Mucosa of descending colon (tissue), 3 donors: Measurements from ENCODE around the gene TGFBR3. TPM values are rescaled to one million over a fixed set of nuclear protein-coding genes. Genes with fewer than 3 reads are reported as not detected.

ENCODE experiments used
- ATAC-seq: fragments of 200-7000 bp; cut with Tn5 transposase; one replicate; pipeline ENCODE4 v1.9.1; 2020; ENCODE audit warnings: mild to moderate bottlenecking, moderate library complexity
- DNase-seq, 3 donors: peaks; one replicate each; pipeline ENCODE4 v3.0.0-alpha.2; 2020
- H3K36me3 ChIP-seq: fragments of 200-600 bp; one replicate; pipeline ENCODE4 v1.8.0; 2021; ENCODE audit warnings: low read depth, mild to moderate bottlenecking
- H3K4me1 ChIP-seq: fragments of 200-600 bp; one replicate; pipeline ENCODE4 v1.8.0; 2021; ENCODE audit warnings: low read depth, mild to moderate bottlenecking
- H3K4me3 ChIP-seq: fragments of 200-600 bp; one replicate; pipeline ENCODE4 v1.8.0; 2021; ENCODE audit warnings: mild to moderate bottlenecking
- H3K9me3 ChIP-seq: fragments of 200-600 bp; one replicate; pipeline ENCODE4 v1.8.0; 2021; ENCODE audit warnings: mild to moderate bottlenecking
- intact Hi-C, 2 donors: fragments of 100-400 bp; cut with DNase I in 1 of 2; cut with micrococcal nuclease in 1 of 2; formaldehyde crosslinking; loops; one replicate each; pipeline versions ENCODE4 v1.11.0 to v1.11.1; 2022; cut with DNase I, micrococcal nuclease
- total RNA-seq, 3 donors: library from RNA; stranded (reverse); fragmentation: NEBNext Ultra II Directional in 2 of 3; extraction: Animal tissue kit (Norgen Biotek cat#: 25700) in 2 of 3; gene quantifications; one replicate each; pipeline versions ENCODE4 v1.2.1 to v1.2.4, GENCODE V29; 2021 to 2023
- TF ChIP-seq, protein P1 (sequence below): fragments of 200-600 bp; IDR thresholded peaks from one replicate; pipeline ENCODE4 v1.8.0; 2022; ENCODE audit warnings: antibody characterized with exemption, mild to moderate bottlenecking
- donor health status: DM: no; HTN: no; CAD: no; lungs with moderate emphysema.
- donor health status: DM: no; HTN: no; CAD: no.
- donor health status: DM: no; HTN: yes; CAD: no.

TGFBR3 gene
- total RNA-seq, 3 donors from 2014 or later, result 11.6 to 89.7 (median 21.1) TPM

DNA sequence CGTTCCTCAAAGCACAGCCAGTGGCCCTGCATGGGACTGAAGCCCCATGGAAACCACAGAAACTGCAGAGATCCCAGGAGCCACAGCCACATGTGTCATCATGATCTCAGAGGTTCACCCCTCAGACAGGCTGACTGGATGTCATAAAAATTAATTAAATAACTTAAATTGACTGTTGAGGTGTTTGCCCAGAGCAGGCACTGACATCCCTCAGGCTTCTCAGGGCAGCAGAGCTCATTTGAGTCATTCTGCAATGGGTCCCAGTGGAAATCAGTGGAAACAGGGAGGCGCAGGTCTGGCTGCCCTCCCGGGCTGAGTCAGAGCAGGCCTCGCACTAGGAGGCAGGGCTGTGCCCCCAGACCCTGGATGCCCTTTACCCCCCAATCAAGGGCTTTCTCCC is 250.2 kb downstream of the TGFBR3 start:
- H3K36me3 ChIP-seq, result no peaks in the 10 kb centered on the region
- intact Hi-C loops, result no loop called here
- TF ChIP-seq, protein P1, sequence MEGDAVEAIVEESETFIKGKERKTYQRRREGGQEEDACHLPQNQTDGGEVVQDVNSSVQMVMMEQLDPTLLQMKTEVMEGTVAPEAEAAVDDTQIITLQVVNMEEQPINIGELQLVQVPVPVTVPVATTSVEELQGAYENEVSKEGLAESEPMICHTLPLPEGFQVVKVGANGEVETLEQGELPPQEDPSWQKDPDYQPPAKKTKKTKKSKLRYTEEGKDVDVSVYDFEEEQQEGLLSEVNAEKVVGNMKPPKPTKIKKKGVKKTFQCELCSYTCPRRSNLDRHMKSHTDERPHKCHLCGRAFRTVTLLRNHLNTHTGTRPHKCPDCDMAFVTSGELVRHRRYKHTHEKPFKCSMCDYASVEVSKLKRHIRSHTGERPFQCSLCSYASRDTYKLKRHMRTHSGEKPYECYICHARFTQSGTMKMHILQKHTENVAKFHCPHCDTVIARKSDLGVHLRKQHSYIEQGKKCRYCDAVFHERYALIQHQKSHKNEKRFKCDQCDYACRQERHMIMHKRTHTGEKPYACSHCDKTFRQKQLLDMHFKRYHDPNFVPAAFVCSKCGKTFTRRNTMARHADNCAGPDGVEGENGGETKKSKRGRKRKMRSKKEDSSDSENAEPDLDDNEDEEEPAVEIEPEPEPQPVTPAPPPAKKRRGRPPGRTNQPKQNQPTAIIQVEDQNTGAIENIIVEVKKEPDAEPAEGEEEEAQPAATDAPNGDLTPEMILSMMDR, result no peak
- no peaks in the 10 kb centered on the region for H3K9me3 ChIP-seq
- ATAC-seq (no peak), DNase-seq (no peak)
- no peaks in the 10 kb centered on the region for H3K4me1 ChIP-seq
- no peak overlapping the region for H3K4me3 ChIP-seq

DNA sequence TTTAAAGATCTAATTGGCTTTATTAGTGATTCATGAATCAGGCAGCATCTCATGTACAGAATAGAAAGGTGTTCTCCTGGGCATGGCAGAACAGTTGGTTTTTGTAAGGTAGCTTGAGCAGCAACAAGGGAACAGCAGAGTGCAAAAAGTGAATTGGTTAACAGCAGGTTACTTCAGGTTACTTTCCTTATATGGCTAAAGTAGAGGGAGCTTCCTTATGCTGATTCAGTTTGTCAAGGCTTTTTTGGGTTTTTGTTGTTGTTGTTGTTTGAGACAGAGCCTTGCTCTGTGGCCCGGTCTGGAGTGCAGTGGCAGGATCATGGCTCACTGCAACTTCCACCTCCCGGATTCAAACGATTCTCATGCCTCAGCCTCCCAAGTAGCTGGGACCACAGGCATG is 252.5 kb downstream of the TGFBR3 start:
- H3K9me3 ChIP-seq, result no peaks in the 10 kb centered on the region
- H3K36me3 ChIP-seq, result no peaks in the 10 kb centered on the region
- H3K4me1 ChIP-seq, result no peaks in the 10 kb centered on the region
- intact Hi-C loops, result no loop called here
- no peak overlapping the region for H3K4me3 ChIP-seq
- TF ChIP-seq, protein P1, result no peak
- ATAC-seq, result no peak
- DNase-seq, result no peak

DNA sequence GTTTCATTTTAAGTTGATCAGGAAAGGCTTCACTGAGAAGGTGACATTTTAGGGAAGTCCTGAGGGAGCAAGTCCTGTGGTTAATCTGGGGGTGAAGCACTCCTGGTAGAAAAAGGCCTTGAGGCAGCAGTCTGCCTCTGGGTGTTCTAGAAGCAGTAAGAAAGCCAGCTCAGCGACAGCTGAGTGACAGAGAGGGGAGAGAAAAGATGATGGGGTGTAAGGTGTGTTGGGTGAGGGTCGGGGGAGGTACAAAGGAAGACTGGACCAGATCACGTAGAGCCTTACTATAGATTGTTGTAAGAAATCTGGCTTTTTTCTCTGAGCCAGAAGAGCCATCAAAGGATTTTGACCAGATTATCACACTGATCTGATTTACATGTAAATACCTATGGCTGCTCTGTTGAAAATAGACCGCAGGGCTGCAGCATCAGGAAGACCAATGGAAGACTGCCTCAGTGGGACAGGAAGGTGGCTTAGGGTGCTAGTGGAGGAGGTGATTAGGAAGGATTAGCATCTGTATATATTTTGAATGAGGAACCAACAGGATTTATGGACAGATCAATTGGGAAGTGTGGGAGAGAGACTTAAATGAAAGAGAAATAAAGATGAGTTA is 254.1 kb downstream of the TGFBR3 start:
- TF ChIP-seq, protein P1, result no peak

DNA sequence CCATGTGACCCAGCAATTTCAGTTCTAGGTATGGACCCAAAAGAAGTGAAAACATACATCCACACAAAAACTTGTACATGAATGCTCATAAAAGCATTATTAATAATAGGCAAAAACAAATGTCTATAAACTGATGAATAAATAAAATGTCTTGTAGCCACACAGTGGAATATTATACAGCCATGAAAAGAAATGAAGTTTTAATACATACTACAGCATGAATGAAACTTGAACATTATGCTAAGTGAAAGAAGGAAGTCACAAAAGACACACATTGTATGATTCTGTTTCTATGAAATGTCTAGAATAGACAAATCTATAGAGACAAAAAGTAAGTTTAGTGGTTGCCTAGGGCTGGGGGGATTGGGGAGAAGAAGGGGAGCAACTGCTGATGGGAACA is 255.1 kb downstream of the TGFBR3 start:
- DNase-seq (no peak), ATAC-seq (no peak)
- H3K36me3 ChIP-seq, result no peaks in the 10 kb centered on the region
- TF ChIP-seq, protein P1, result no peak
- no peaks in the 10 kb centered on the region for H3K9me3 ChIP-seq
- H3K4me3 ChIP-seq, result no peak overlapping the region
- H3K4me1 ChIP-seq, result no peaks in the 10 kb centered on the region
- intact Hi-C loops, result no loop called here

More for the DNA sequence above, 254.1 kb downstream of the TGFBR3 start:
- H3K4me3 ChIP-seq, result no peak overlapping the region
- DNase-seq, result no peak
- H3K4me1 ChIP-seq, result no peaks in the 10 kb centered on the region
- H3K36me3 ChIP-seq, result no peaks in the 10 kb centered on the region
- intact Hi-C loops, result no loop called here
- no peaks in the 10 kb centered on the region for H3K9me3 ChIP-seq
- ATAC-seq, result no peak

Other genes starting within 250 kb of the TGFBR3 start
- gene BRDT, start 63.2 kb upstream of the TGFBR3 start, total RNA-seq, result not detected
- gene EPHX4, start 143.8 kb upstream of the TGFBR3 start, total RNA-seq, result under 1 TPM in 1 of 3 donors, not detected in 2; 0.60 TPM
- gene SETSIP, start 189.3 kb upstream of the TGFBR3 start, total RNA-seq, result not detected
- gene BTBD8, start 194.2 kb upstream of the TGFBR3 start, total RNA-seq, result 1 to 10 TPM; 3.5 to 8.0 (median 7.1) TPM